ENCODE data around the gene NLRP9.

Gene NLRP9

GRCh38 chr19:55679343-55680257 lies 58.6 kb downstream of the NLRP9 start:
- DNase-seq (ENCODE audit: insufficient read length, low spot score) (no peak), FAIRE-seq (no peak)
- no peak for TF ChIP-seq CTCF (IDR thresholded peaks at IDR 0.05; ENCODE audit: insufficient read depth, missing control alignments)

- DNase-seq (ENCODE audit: insufficient read length, low spot score) (no peak), FAIRE-seq (no peak)
- TF ChIP-seq CTCF (IDR thresholded peaks at IDR 0.05; ENCODE audit: insufficient read depth, missing control alignments): no peak
Observed at GRCh38 chr19:55678121-55678671, 60.0 kb downstream of the NLRP9 start.

GRCh38 chr19:55677572-55678028 lies 60.6 kb downstream of the NLRP9 start:
- TF ChIP-seq CTCF (IDR thresholded peaks at IDR 0.05; ENCODE audit: insufficient read depth, missing control alignments): no peak
- no peak for DNase-seq (ENCODE audit: insufficient read length, low spot score)
- no peak for FAIRE-seq

GRCh38 chr19:55676889-55677505 lies 61.2 kb downstream of the NLRP9 start:
- DNase-seq (ENCODE audit: insufficient read length, low spot score): no peak
- no peak for TF ChIP-seq CTCF (IDR thresholded peaks at IDR 0.05; ENCODE audit: insufficient read depth, missing control alignments)
- no peak for FAIRE-seq

GRCh38 chr19:55676383-55676782 lies 61.8 kb downstream of the NLRP9 start:
- no peak for DNase-seq (ENCODE audit: insufficient read length, low spot score)
- TF ChIP-seq CTCF (IDR thresholded peaks at IDR 0.05; ENCODE audit: insufficient read depth, missing control alignments): no peak
- no peak for FAIRE-seq

GRCh38 chr19:55675661-55676354 lies 62.4 kb downstream of the NLRP9 start:
- no peak for TF ChIP-seq CTCF (IDR thresholded peaks at IDR 0.05; ENCODE audit: insufficient read depth, missing control alignments)
- DNase-seq (ENCODE audit: insufficient read length, low spot score) (no peak), FAIRE-seq (no peak)
